A549 (cell line): ENCODE data around the gene LGI2. TPM values are rescaled to one million over a fixed set of nuclear protein-coding genes. Genes with fewer than 3 reads are reported as not detected.
A peak's percentile ranks its signal among the peaks of the same experiment; 100 is the strongest.

Experiments
- ATAC-seq, 2 experiments: fragments of 200-7000 bp in 1 of 2; fragments of >200 bp in 1 of 2; cut with Nextera tagmentation in 1 of 2; cut with Tn5 transposase in 1 of 2; 3 replicates each; pipeline versions ENCODE4 v1.8.0 to v1.9.1; 2018 to 2020; ENCODE audit warnings: mild to moderate bottlenecking in 1 of 2, moderate library complexity in 1 of 2
- CTCF ChIA-PET: fragments of 300-600 bp; sonication (Branson Sonifier 250); formaldehyde crosslinking; extraction: SDS; loops from one replicate; lab custom pipeline; 2021; ENCODE audit warnings: antibody characterized with exemption, inconsistent platforms; lab: Yijun Ruan, JAX
- POLR2A ChIA-PET: fragments of 350-600 bp; formaldehyde crosslinking; extraction: SDS; loops from one replicate; lab custom pipeline; 2021; ENCODE audit warnings: antibody characterized with exemption, inconsistent platforms; lab: Yijun Ruan, JAX
- DNase-seq, 2 experiments: peaks; one replicate each; pipeline versions ENCODE4 v3.0.0 to v3.0.0-alpha.2; 2011 to 2016; ENCODE audit warnings: low read depth in 1 of 2, low spot score in 1 of 2
- FAIRE-seq: peaks from 2 replicates; lab custom pipeline; 2011; peaks lifted over from hg19 to GRCh38; lab: Jason Lieb, UNC
- H3K27ac ChIP-seq, 2 experiments: fragments of >200 bp; sonication (Bioruptor Twin); formaldehyde crosslinking; 3 replicates each; pipeline ENCODE4 v1.5.1; 2016 to 2017
- H3K4me1 ChIP-seq: fragments of >200 bp; sonication (Bioruptor Twin); formaldehyde crosslinking; 3 replicates; pipeline ENCODE4 v1.6.1; 2016
- H3K4me2 ChIP-seq: fragments of >200 bp; sonication (Bioruptor Twin); formaldehyde crosslinking; 3 replicates; pipeline ENCODE4 v1.6.1; 2016
- H3K4me3 ChIP-seq: fragments of >200 bp; sonication (Bioruptor Twin); formaldehyde crosslinking; 3 replicates; pipeline ENCODE4 v1.5.1; 2016
- H3K9me3 ChIP-seq: fragments of >200 bp; sonication (Bioruptor Twin); formaldehyde crosslinking; 3 replicates; pipeline ENCODE4 v1.6.1; 2016
- CBX8 ChIP-seq: fragments of 200-600 bp; sonication (generic); IDR thresholded peaks from 2 replicates; pipeline ENCODE4 v1.6.1; 2016
- CHD2 ChIP-seq: fragments of 150-350 bp; IDR thresholded peaks from 2 replicates; pipeline ENCODE4 v1.6.1; 2014; ENCODE audit warnings: low read length; ENCODE audit not compliant: partially characterized antibody
- CHD4 ChIP-seq: fragments of 200-600 bp; sonication (generic); IDR thresholded peaks from 2 replicates; pipeline ENCODE4 v1.6.1; 2016; ENCODE audit warnings: antibody characterized with exemption, mild to moderate bottlenecking, borderline replicate concordance
- E2F6 ChIP-seq: IDR thresholded peaks from 2 replicates; pipeline ENCODE4 v1.6.1; 2012; ENCODE audit warnings: low read depth, borderline replicate concordance
- EHF ChIP-seq: fragments of 250-450 bp; sonication (Bioruptor Pico); IDR thresholded peaks from 2 replicates; pipeline ENCODE4 v1.5.0; 2020; ENCODE audit warnings: mild to moderate bottlenecking
- EHMT2 ChIP-seq: fragments of 200-600 bp; sonication (generic); IDR thresholded peaks from 2 replicates; pipeline ENCODE4 v1.6.1; 2016; ENCODE audit warnings: antibody characterized with exemption, low read depth, mild to moderate bottlenecking, moderate library complexity
- ESRRA ChIP-seq: fragments of 150-350 bp; IDR thresholded peaks from 2 replicates; pipeline ENCODE4 v1.6.1; 2014; ENCODE audit warnings: mild to moderate bottlenecking, low read length, borderline replicate concordance
- FOSB ChIP-seq: fragments of 250-450 bp; sonication (Bioruptor Pico); IDR thresholded peaks from 2 replicates; pipeline ENCODE4 v1.5.0; 2020; ENCODE audit warnings: mild to moderate bottlenecking, moderate library complexity
- FOSL2 ChIP-seq, 2 experiments: fragments of 450-650 bp in 1 of 2; fragments of >200 bp in 1 of 2; sonication (Bioruptor Twin) in 1 of 2; formaldehyde crosslinking; IDR thresholded peaks; 2 replicates each; pipeline versions ENCODE4 v1.5.0 to v1.6.1; 2016 to 2020; ENCODE audit warnings: mild to moderate bottlenecking in 1 of 2, moderate library complexity in 1 of 2
- FOXS1 ChIP-seq: fragments of 250-450 bp; sonication (Bioruptor Pico); IDR thresholded peaks from 2 replicates; pipeline ENCODE4 v1.5.0; 2020; ENCODE audit warnings: mild to moderate bottlenecking, moderate library complexity
- GATA3 ChIP-seq: IDR thresholded peaks from 2 replicates; pipeline ENCODE4 v1.6.1; 2012; ENCODE audit warnings: borderline replicate concordance
- HES2 ChIP-seq: fragments of >200 bp; sonication (Bioruptor Twin); formaldehyde crosslinking; IDR thresholded peaks from 2 replicates; pipeline ENCODE4 v1.6.1; 2016
- HMGXB4 ChIP-seq: fragments of 250-450 bp; sonication (Bioruptor Pico); IDR thresholded peaks from 2 replicates; pipeline ENCODE4 v1.5.0; 2021; ENCODE audit warnings: mild to moderate bottlenecking, moderate library complexity, borderline replicate concordance
- HOXA7 ChIP-seq: fragments of 250-450 bp; sonication (Bioruptor Pico); IDR thresholded peaks from 2 replicates; pipeline ENCODE4 v1.5.0; 2020; ENCODE audit warnings: mild to moderate bottlenecking, moderate library complexity
- MAFK ChIP-seq: fragments of 450-650 bp; IDR thresholded peaks from 2 replicates; pipeline ENCODE4 v1.6.1; 2014; ENCODE audit not compliant: partially characterized antibody
- MAX ChIP-seq: IDR thresholded peaks from 2 replicates; pipeline ENCODE4 v1.6.1; 2012
- MAZ ChIP-seq: fragments of 150-350 bp; IDR thresholded peaks from 2 replicates; pipeline ENCODE4 v1.6.1; 2014; ENCODE audit warnings: antibody characterized with exemption, low read depth, low read length, borderline replicate concordance
- NPAS2 ChIP-seq: fragments of 250-450 bp; sonication (Bioruptor Pico); IDR thresholded peaks from 2 replicates; pipeline ENCODE4 v1.8.0; 2022; ENCODE audit warnings: mild to moderate bottlenecking, moderate library complexity, borderline replicate concordance
- PHF8 ChIP-seq: fragments of 200-600 bp; sonication (generic); IDR thresholded peaks from 2 replicates; pipeline ENCODE4 v1.6.1; 2016; ENCODE audit warnings: low read depth, mild to moderate bottlenecking, antibody characterized with exemption, moderate library complexity, borderline replicate concordance
- POLR2A ChIP-seq: IDR thresholded peaks from 2 replicates; pipeline ENCODE4 v1.6.1; 2012; ENCODE audit warnings: mild to moderate bottlenecking, low read length
- RCOR1 ChIP-seq: fragments of 150-350 bp; IDR thresholded peaks from 2 replicates; pipeline ENCODE4 v1.6.1; 2014; ENCODE audit warnings: antibody characterized with exemption, low read length, low read depth
- SREBF2 ChIP-seq: fragments of 450-650 bp; IDR thresholded peaks from 2 replicates; pipeline ENCODE4 v1.6.1; 2014; ENCODE audit warnings: mild to moderate bottlenecking, moderate library complexity
- TFCP2L1 ChIP-seq: fragments of 250-450 bp; sonication (Bioruptor Pico); IDR thresholded peaks from 2 replicates; pipeline ENCODE4 v1.5.0; 2021; ENCODE audit warnings: mild to moderate bottlenecking
- TP53 ChIP-seq: fragments of 250-450 bp; sonication (Bioruptor Pico); IDR thresholded peaks from 2 replicates; pipeline ENCODE4 v1.5.0; 2021; ENCODE audit warnings: mild to moderate bottlenecking, moderate library complexity
- ZC3H11A ChIP-seq: fragments of 450-650 bp; IDR thresholded peaks from 2 replicates; pipeline ENCODE4 v1.6.1; 2014; ENCODE audit warnings: antibody characterized with exemption, mild to moderate bottlenecking
- ZSCAN20 ChIP-seq: fragments of 250-450 bp; sonication (Bioruptor Pico); IDR thresholded peaks from 2 replicates; pipeline ENCODE4 v1.8.0; 2022; ENCODE audit warnings: mild to moderate bottlenecking, moderate library complexity
- WGBS: methylation state at CpG from one replicate; pipeline ENCODE4 v1.1.6; 2017; ENCODE audit errors: missing lambda C conversion rate; 5-methylcytosine and 5-hydroxymethylcytosine counted together
- polyA minus RNA-seq: library from RNA; depleted of rRNA, polyadenylated mRNA; stranded (reverse); fragments of >200 nt; gene quantifications from 2 replicates; pipeline ENCODE4 v1.2.3, GENCODE V29; 2011; rRNA and poly(A)+ RNA removed
- polyA plus RNA-seq, 4 experiments: library from polyadenylated mRNA; depleted of rRNA in 3 of 4; stranded (reverse); fragments of >200 nt; fragmentation: RNase III in 1 of 4; extraction: RNeasy Plus Mini Kit Qiagen cat#74134 plus additional on column Dnase treatment in 1 of 4; gene quantifications; 2 replicates in 3 of 4; 3 replicates in 1 of 4; pipeline ENCODE4 v1.2.3, GENCODE V29; 2011 to 2017
- TF ChIP-seq, protein P1 (sequence below): fragments of 200-600 bp; sonication (generic); IDR thresholded peaks from 2 replicates; pipeline ENCODE4 v1.6.1; 2016; ENCODE audit warnings: antibody characterized with exemption, mild to moderate bottlenecking, moderate library complexity

The LGI2 gene, protein sequence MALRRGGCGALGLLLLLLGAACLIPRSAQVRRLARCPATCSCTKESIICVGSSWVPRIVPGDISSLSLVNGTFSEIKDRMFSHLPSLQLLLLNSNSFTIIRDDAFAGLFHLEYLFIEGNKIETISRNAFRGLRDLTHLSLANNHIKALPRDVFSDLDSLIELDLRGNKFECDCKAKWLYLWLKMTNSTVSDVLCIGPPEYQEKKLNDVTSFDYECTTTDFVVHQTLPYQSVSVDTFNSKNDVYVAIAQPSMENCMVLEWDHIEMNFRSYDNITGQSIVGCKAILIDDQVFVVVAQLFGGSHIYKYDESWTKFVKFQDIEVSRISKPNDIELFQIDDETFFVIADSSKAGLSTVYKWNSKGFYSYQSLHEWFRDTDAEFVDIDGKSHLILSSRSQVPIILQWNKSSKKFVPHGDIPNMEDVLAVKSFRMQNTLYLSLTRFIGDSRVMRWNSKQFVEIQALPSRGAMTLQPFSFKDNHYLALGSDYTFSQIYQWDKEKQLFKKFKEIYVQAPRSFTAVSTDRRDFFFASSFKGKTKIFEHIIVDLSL
- 0.09 and 0.14 TPM in 2 replicates for polyA plus RNA-seq (2011; rRNA removed)
- 0.06 and 0.12 TPM in 2 replicates for polyA plus RNA-seq (2012; cell fraction: cytosol; rRNA removed)
- 0.06 and 0.08 TPM in 2 replicates for polyA plus RNA-seq (2012; cell fraction: nucleus; rRNA removed)
- 0.05 to 0.16 TPM (median 0.07 TPM) in 3 replicates for polyA plus RNA-seq (2017; fragmentation: RNase III; extraction: RNeasy Plus Mini Kit Qiagen cat#74134 plus additional on column Dnase treatment)
- not detected in 2 replicates for polyA minus RNA-seq

- TF ChIP-seq TFCP2L1 (no peak), EHF (no peak), FOXS1 (CRISPR knock-in tag) (no peak), HES2 (no peak), POLR2A (no peak), HOXA7 (CRISPR knock-in tag) (no peak), GATA3 (no peak), SREBF2 (no peak), EHMT2 (no peak), CHD2 (no peak), ZC3H11A (no peak), ZSCAN20 (CRISPR knock-in tag) (no peak), NPAS2 (no peak), PHF8 (no peak), FOSB (CRISPR knock-in tag) (no peak), MAFK (no peak), RCOR1 (no peak), TP53 (CRISPR knock-in tag) (no peak), HMGXB4 (no peak)
- peak within 1 kb of the TSS; percentile 61 for H3K4me3 ChIP-seq
- H3K9me3 ChIP-seq = no peaks in the 10 kb centered on the region
- DNase-seq = no peak
- H3K4me2 ChIP-seq = peak within 1 kb of the TSS; percentile 99
- H3K4me1 ChIP-seq = peaks cover 3% of the 10 kb centered on the region; the same call in 1 of the 3 replicates
- ChIA-PET POLR2A (no interaction called here), CTCF (no interaction called here)
- ATAC-seq = peak; percentile 47 to 61
- peak within 1 kb of the TSS in 1 of 2 experiments; percentile 78; a peak in 3 of 6 replicates for H3K27ac ChIP-seq
- no CpG with 5 or more reads among the region's 92 CpGs for WGBS
- FAIRE-seq = no peak
These were observed at the start of gene LGI2 for GRCh38 chr4:25030277-25031076. Gene LGI2, minus strand, starts transcription at chr4:25030946. Its CDS starts 253 bp downstream, at chr4:25030693.

- ChIA-PET CTCF (interaction anchor here (1.1 kb wide), 1 partner anchor 97 kb away, joined by 3 read pairs; no protein-coding TSS in a partner anchor), POLR2A (no interaction called here)
- DNase-seq = no peak
- H3K4me1 ChIP-seq = no peaks in the 10 kb centered on the region
- TF ChIP-seq, protein P1, sequence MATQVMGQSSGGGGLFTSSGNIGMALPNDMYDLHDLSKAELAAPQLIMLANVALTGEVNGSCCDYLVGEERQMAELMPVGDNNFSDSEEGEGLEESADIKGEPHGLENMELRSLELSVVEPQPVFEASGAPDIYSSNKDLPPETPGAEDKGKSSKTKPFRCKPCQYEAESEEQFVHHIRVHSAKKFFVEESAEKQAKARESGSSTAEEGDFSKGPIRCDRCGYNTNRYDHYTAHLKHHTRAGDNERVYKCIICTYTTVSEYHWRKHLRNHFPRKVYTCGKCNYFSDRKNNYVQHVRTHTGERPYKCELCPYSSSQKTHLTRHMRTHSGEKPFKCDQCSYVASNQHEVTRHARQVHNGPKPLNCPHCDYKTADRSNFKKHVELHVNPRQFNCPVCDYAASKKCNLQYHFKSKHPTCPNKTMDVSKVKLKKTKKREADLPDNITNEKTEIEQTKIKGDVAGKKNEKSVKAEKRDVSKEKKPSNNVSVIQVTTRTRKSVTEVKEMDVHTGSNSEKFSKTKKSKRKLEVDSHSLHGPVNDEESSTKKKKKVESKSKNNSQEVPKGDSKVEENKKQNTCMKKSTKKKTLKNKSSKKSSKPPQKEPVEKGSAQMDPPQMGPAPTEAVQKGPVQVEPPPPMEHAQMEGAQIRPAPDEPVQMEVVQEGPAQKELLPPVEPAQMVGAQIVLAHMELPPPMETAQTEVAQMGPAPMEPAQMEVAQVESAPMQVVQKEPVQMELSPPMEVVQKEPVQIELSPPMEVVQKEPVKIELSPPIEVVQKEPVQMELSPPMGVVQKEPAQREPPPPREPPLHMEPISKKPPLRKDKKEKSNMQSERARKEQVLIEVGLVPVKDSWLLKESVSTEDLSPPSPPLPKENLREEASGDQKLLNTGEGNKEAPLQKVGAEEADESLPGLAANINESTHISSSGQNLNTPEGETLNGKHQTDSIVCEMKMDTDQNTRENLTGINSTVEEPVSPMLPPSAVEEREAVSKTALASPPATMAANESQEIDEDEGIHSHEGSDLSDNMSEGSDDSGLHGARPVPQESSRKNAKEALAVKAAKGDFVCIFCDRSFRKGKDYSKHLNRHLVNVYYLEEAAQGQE = no peak
- no peak for TF ChIP-seq CHD2
- TF ChIP-seq HOXA7 (CRISPR knock-in tag) = no peak
- no peak for TF ChIP-seq ESRRA
- no peak for TF ChIP-seq CBX8
- no peak for TF ChIP-seq E2F6
- TF ChIP-seq HES2 = no peak
- no peak for TF ChIP-seq FOSL2 (IDR thresholded peaks at IDR 0.05)
- TF ChIP-seq FOSL2 (CRISPR knock-in tag; IDR thresholded peaks at IDR 0.05) = no peak
- no peak for TF ChIP-seq MAX
- no peak for TF ChIP-seq GATA3
- no peak for TF ChIP-seq MAZ
- no peak for TF ChIP-seq RCOR1
- TF ChIP-seq CHD4 = no peak
- 38% methylated on average over 4 of the region's 4 CpGs for WGBS
- H3K9me3 ChIP-seq = no peaks in the 10 kb centered on the region
- H3K4me2 ChIP-seq = no peak overlapping the region
- ATAC-seq = no peak
- H3K27ac ChIP-seq = no peak overlapping the region
- H3K4me3 ChIP-seq = no peak overlapping the region
- no peak for FAIRE-seq
These were observed 47.8 kb upstream of the LGI2 start for GRCh38 chr4:25078523-25078922.
